B cell (primary cell): Measurements from ENCODE around the gene GDF9.

ENCODE experiments used
- CTCF ChIP-seq: fragments of 200-600 bp; IDR thresholded peaks from one replicate; pipeline ENCODE4 v1.8.0; 2022; ENCODE audit warnings: antibody characterized with exemption, mild to moderate bottlenecking
- EZH2 ChIP-seq: IDR thresholded peaks from 2 replicates; pipeline ENCODE4 v1.6.1; 2012; ENCODE audit warnings: borderline replicate concordance, low read depth, mild to moderate bottlenecking, moderate library complexity, low read length; ENCODE audit not compliant: insufficient read depth, poor library complexity, severe bottlenecking

GRCh38 chr5:132815454-132815853 is 50.8 kb downstream of the GDF9 start:
- TF ChIP-seq CTCF (no peak), EZH2 (no peak)
